Endodermal cell (in vitro differentiated cells): ENCODE data around the gene MUC20. TPM values are rescaled to one million over a fixed set of nuclear protein-coding genes. Genes with fewer than 3 reads are reported as not detected.
"Not testable (repeated sequence)": the region's sequence is repeated elsewhere in the genome, so short reads cannot be mapped to it uniquely, and the experiment has no call there.

ENCODE experiments used
- DNase-seq: peaks from one replicate; pipeline ENCODE4 v3.0.0-alpha.2; 2017
- H3K27ac ChIP-seq: 2 replicates; pipeline ENCODE4 v1.5.1; 2013; ENCODE audit warnings: mild to moderate bottlenecking, low read depth, low read length, moderate library complexity
- H3K27me3 ChIP-seq: 2 replicates; pipeline ENCODE4 v1.6.1; 2013; ENCODE audit warnings: mild to moderate bottlenecking, low read length, moderate library complexity; ENCODE audit not compliant: insufficient read depth, control insufficient read depth, poor library complexity, severe bottlenecking
- H3K36me3 ChIP-seq: 2 replicates; pipeline ENCODE4 v1.7.0; 2013; ENCODE audit warnings: mild to moderate bottlenecking, low read length, moderate library complexity; ENCODE audit not compliant: control insufficient read depth, insufficient read depth
- H3K4me1 ChIP-seq: one replicate; pipeline ENCODE4 v1.7.0; 2013; ENCODE audit warnings: low read length; ENCODE audit not compliant: control insufficient read depth, insufficient read depth
- H3K4me3 ChIP-seq: 2 replicates; pipeline ENCODE4 v1.5.1; 2013; ENCODE audit warnings: mild to moderate bottlenecking, low read length, moderate library complexity
- H3K9ac ChIP-seq: 2 replicates; pipeline ENCODE4 v1.6.1; 2013; ENCODE audit warnings: mild to moderate bottlenecking, low read length, moderate library complexity; ENCODE audit not compliant: poor library complexity, severe bottlenecking; ENCODE audit errors: extremely low read depth
- H3K9me3 ChIP-seq: 2 replicates; pipeline ENCODE4 v1.6.1; 2013; ENCODE audit warnings: mild to moderate bottlenecking, low read length, moderate library complexity; ENCODE audit not compliant: control insufficient read depth
- H3K27ac Mint-ChIP-seq: 2 replicates; pipeline ENCODE4 v1.8.0; 2020; ENCODE audit warnings: mixed read lengths
- H3K27me3 Mint-ChIP-seq: 2 replicates; pipeline ENCODE4 v1.8.0; 2021; ENCODE audit warnings: mild to moderate bottlenecking, mixed read lengths; ENCODE audit not compliant: insufficient read depth
- H3K36me3 Mint-ChIP-seq: 2 replicates; pipeline ENCODE4 v1.8.0; 2020; ENCODE audit warnings: low read depth, mixed read lengths
- H3K4me1 Mint-ChIP-seq: 2 replicates; pipeline ENCODE4 v1.8.0; 2020; ENCODE audit warnings: mixed read lengths
- H3K4me3 Mint-ChIP-seq: 2 replicates; pipeline ENCODE4 v1.8.0; 2020; ENCODE audit warnings: mild to moderate bottlenecking, moderate library complexity, mixed read lengths
- H3K9me3 Mint-ChIP-seq: 2 replicates; pipeline ENCODE4 v1.8.0; 2020; ENCODE audit warnings: mild to moderate bottlenecking, mixed read lengths
- WGBS, 2 experiments: methylation state at CpG; one replicate each; pipeline versions ENCODE4 v1.1.5 to v1.1.7; 2013; ENCODE audit warnings: missing lambda C conversion rate in 2 of 2, mixed read lengths in 1 of 2; ENCODE audit not compliant: insufficient coverage in 1 of 2, insufficient read length in 1 of 2; 5-methylcytosine and 5-hydroxymethylcytosine counted together
- total RNA-seq, 2 donors: library from RNA; stranded (reverse); fragmentation: NEBNext Ultra II Directional in 1 of 2; extraction: Animal tissue kit (Norgen Biotek cat#: 25700) in 1 of 2; gene quantifications; 2 replicates in 1 of 2; 3 replicates in 1 of 2; pipeline ENCODE4 v1.2.1, GENCODE V29; 2021
- TF ChIP-seq, protein P1 (sequence below): fragments of 200-600 bp; sonication (generic); conservative IDR thresholded peaks from 2 replicates; pipeline ENCODE4 v1.5.0; 2021; ENCODE audit warnings: antibody characterized with exemption, mild to moderate bottlenecking

Gene MUC20
- total RNA-seq, 2 donors from 2014 or later = 0.89 to 1.3 TPM

DNA sequence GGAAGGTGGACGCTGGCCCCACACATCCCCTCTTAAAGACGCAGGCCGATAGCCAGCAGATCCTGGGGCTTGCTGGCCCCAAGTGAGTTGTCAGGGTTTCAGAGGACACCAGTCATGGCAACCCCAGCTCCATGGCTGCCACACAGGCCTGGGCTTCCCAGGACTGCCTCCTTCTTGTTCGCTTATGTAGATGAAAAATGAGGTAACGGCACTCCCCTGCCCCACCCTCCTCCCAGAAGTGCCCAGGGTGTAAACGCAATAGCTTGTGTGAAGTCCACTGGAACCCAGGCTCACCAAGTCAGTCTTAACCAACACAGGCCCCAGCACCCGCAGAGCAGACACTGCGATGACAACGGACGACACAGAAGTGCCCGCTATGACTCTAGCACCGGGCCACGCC is 3.6 kb downstream of the MUC20 start:
- not testable (repeated sequence) for H3K36me3 Mint-ChIP-seq, H3K4me3 Mint-ChIP-seq, H3K4me1 Mint-ChIP-seq, H3K4me3 ChIP-seq, H3K4me1 ChIP-seq, H3K36me3 ChIP-seq, DNase-seq, H3K27me3 ChIP-seq, H3K27ac Mint-ChIP-seq, H3K27ac ChIP-seq, H3K9me3 ChIP-seq, H3K9me3 Mint-ChIP-seq, H3K27me3 Mint-ChIP-seq, H3K9ac ChIP-seq
- 100% methylated on average over 2 of the region's 13 CpGs; no CpG with 5 or more reads in 1 of the 2 experiments for WGBS, 2 experiments

DNA sequence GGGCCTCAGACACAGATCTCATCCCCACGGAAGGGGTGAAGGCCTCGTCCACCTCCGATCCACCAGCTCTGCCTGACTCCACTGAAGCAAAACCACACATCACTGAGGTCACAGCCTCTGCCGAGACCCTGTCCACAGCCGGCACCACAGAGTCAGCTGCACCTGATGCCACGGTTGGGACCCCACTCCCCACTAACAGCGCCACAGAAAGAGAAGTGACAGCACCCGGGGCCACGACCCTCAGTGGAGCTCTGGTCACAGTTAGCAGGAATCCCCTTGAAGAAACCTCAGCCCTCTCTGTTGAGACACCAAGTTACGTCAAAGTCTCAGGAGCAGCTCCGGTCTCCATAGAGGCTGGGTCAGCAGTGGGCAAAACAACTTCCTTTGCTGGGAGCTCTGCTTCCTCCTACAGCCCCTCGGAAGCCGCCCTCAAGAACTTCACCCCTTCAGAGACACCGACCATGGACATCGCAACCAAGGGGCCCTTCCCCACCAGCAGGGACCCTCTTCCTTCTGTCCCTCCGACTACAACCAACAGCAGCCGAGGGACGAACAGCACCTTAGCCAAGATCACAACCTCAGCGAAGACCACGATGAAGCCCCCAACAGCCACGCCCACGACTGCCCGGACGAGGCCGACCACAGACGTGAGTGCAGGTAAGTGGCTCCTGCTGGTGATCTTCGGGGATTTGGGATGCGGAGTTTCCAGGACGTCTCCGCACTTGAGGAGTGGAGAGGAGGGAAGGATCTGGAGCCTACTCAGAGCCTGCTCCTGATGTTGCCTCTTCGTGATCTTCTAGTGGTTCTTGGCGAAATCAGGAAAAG is 5.3 kb downstream of the MUC20 start:
- not testable (repeated sequence) for H3K27ac ChIP-seq, H3K9ac ChIP-seq, H3K36me3 Mint-ChIP-seq, H3K9me3 ChIP-seq, H3K4me3 Mint-ChIP-seq, H3K4me3 ChIP-seq, H3K4me1 ChIP-seq, H3K27ac Mint-ChIP-seq, H3K27me3 Mint-ChIP-seq, H3K36me3 ChIP-seq, H3K4me1 Mint-ChIP-seq, H3K27me3 ChIP-seq, H3K9me3 Mint-ChIP-seq
- WGBS, 2 experiments = 85 to 100% methylated on average over 1 to 32 of the region's 32 CpGs
- DNase-seq = peak; percentile 44

DNA sequence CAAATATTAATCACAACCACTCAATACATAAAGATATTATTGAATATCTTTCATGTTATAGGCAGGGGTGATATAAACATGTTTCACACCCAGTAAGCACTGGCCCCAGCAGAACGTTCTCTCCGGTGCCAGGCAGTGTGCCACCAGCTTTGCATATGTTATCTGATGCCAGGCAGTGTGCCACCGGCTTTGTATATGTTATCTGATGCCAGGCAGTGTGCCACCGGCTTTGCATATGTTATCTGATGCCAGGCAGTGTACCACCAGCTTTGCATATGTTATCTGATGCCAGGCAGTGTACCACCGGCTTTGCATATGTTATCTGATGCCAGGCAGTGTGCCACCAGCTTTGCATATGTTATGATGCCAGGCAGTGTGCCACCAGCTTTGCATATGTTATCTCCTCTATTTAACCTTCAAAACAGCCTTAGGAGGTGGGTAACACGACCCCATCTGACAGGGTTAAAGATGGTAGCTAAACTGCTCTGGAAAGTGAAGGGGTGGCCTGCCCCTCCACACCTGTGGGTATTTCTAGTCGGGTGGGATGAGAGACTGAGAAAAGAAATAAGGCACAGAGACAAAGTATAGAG is 6.9 kb downstream of the MUC20 start:
- 83 to 84% methylated on average over 6 to 7 of the region's 7 CpGs for WGBS, 2 experiments
- Mint-ChIP-seq H3K36me3 (no peaks in the 10 kb centered on the region), H3K4me1 (no peaks in the 10 kb centered on the region), H3K27ac (no peak overlapping the region), H3K4me3 (no peak overlapping the region), H3K27me3 (peaks cover 4% of the 10 kb centered on the region), H3K9me3 (no peaks in the 10 kb centered on the region)
- Histone ChIP-seq H3K9ac (no peak overlapping the region), H3K27me3 (no peaks in the 10 kb centered on the region), H3K9me3 (no peaks in the 10 kb centered on the region), H3K4me3 (no peak overlapping the region), H3K36me3 (no peaks in the 10 kb centered on the region), H3K4me1 (no peaks in the 10 kb centered on the region), H3K27ac (no peak overlapping the region)
- TF ChIP-seq, protein P1, sequence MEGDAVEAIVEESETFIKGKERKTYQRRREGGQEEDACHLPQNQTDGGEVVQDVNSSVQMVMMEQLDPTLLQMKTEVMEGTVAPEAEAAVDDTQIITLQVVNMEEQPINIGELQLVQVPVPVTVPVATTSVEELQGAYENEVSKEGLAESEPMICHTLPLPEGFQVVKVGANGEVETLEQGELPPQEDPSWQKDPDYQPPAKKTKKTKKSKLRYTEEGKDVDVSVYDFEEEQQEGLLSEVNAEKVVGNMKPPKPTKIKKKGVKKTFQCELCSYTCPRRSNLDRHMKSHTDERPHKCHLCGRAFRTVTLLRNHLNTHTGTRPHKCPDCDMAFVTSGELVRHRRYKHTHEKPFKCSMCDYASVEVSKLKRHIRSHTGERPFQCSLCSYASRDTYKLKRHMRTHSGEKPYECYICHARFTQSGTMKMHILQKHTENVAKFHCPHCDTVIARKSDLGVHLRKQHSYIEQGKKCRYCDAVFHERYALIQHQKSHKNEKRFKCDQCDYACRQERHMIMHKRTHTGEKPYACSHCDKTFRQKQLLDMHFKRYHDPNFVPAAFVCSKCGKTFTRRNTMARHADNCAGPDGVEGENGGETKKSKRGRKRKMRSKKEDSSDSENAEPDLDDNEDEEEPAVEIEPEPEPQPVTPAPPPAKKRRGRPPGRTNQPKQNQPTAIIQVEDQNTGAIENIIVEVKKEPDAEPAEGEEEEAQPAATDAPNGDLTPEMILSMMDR = no peak
- DNase-seq = no peak

DNA sequence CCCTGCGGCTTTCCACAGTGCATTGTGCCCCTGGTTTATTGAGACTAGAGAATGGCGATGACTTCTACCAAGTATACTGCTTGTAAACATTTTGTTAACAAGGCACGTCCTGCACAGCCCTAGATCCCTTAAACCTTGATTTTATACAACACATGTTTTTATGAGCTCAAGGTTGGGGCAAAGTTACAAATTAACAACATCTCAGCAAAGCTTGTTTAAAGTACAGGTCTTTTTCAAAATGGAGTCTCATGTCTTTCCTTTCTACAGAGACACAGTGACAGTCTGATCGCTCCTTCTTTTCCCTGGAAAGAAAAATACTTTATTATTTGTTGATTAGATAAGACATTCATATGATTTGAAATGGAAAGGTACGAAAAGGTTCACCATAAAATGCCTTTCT is 8.0 kb downstream of the MUC20 start:
- not testable (repeated sequence) for H3K27ac ChIP-seq, H3K27me3 Mint-ChIP-seq, H3K4me1 ChIP-seq, H3K4me3 ChIP-seq, H3K4me3 Mint-ChIP-seq, H3K4me1 Mint-ChIP-seq, H3K27me3 ChIP-seq, H3K9me3 ChIP-seq, H3K36me3 Mint-ChIP-seq, H3K36me3 ChIP-seq, H3K27ac Mint-ChIP-seq, H3K9ac ChIP-seq, H3K9me3 Mint-ChIP-seq, DNase-seq
- WGBS, 2 experiments = 92 to 93% methylated on average over 3 to 4 of the region's 5 CpGs
